ENCODE results near the gene AK9. TPM values are rescaled to one million over a fixed set of nuclear protein-coding genes. Genes with fewer than 3 reads are reported as not detected.

Gene AK9
- total and polyA plus RNA-seq, 2 of the 8 experiments (the other 6 are each of a cell fraction or from before 2014, with no cell fraction given): 1.8 to 2.2 TPM

GRCh38 chr6:109506314-109506713 lies 184.7 kb downstream of the AK9 start (continued):
- TF ChIP-seq GABPA (IDR thresholded peaks at IDR 0.05; ENCODE audit: borderline replicate concordance, insufficient read depth, low read length): no peak
- TF ChIP-seq EZH2 (IDR thresholded peaks at IDR 0.05; ENCODE audit: low read depth, low read length, severe bottlenecking): no peak
- no peak for TF ChIP-seq GTF2F1 (IDR thresholded peaks at IDR 0.05; ENCODE audit: borderline replicate concordance, low read depth, low read length)
- TF ChIP-seq RAD21 (IDR thresholded peaks at IDR 0.05 in 1 of 2, conservative IDR thresholded peaks at IDR 0.05 in 1 of 2; ENCODE audit: low read depth in 2 of 2, low read length in 2 of 2): no peak
- TF ChIP-seq JUND (IDR thresholded peaks at IDR 0.05; ENCODE audit: low read length): no peak
- no peak for TF ChIP-seq E2F6 (IDR thresholded peaks at IDR 0.05)
- no peak for TF ChIP-seq HDAC2 (IDR thresholded peaks at IDR 0.05; ENCODE audit: borderline replicate concordance in 1 of 2, low read depth in 2 of 2, low read length in 2 of 2)
- TF ChIP-seq ASH2L (IDR thresholded peaks at IDR 0.05; ENCODE audit: low read length): no peak
- TF ChIP-seq POLR2A (IDR thresholded peaks at IDR 0.05; ENCODE audit: control extremely low read depth in 1 of 2, low read depth in 2 of 2, low read length in 2 of 2): no peak
